ENCODE results near the gene DCBLD1.

DNA sequence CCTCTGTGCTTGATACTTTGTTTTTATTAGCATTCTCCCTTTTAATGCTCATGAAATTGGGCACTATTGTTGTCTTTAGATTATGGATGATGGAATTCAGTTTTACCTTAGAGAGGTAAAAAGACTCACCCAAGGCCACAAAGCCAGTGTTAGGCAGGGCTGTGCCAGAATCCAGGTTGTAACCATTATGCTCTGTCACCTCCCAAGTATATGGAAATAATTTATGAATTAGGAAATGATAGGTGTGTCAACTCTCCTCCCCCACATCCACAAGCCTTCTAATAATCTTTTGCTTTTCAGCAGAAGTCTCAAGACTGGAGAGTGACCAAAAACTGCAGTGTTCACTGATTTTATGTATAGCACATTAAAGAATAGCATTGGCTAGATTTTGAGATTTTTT lies 13.0 kb downstream of the DCBLD1 start:
- TF ChIP-seq, protein P1, sequence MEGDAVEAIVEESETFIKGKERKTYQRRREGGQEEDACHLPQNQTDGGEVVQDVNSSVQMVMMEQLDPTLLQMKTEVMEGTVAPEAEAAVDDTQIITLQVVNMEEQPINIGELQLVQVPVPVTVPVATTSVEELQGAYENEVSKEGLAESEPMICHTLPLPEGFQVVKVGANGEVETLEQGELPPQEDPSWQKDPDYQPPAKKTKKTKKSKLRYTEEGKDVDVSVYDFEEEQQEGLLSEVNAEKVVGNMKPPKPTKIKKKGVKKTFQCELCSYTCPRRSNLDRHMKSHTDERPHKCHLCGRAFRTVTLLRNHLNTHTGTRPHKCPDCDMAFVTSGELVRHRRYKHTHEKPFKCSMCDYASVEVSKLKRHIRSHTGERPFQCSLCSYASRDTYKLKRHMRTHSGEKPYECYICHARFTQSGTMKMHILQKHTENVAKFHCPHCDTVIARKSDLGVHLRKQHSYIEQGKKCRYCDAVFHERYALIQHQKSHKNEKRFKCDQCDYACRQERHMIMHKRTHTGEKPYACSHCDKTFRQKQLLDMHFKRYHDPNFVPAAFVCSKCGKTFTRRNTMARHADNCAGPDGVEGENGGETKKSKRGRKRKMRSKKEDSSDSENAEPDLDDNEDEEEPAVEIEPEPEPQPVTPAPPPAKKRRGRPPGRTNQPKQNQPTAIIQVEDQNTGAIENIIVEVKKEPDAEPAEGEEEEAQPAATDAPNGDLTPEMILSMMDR (IDR thresholded peaks at IDR 0.05) = no peak
- TF ChIP-seq POLR2A (IDR thresholded peaks at IDR 0.05) = no peak
